Naive thymus-derived CD8-positive, alpha-beta T cell (primary cell): ENCODE results near the gene DUS2. TPM values are rescaled to one million over a fixed set of nuclear protein-coding genes. Genes with fewer than 3 reads are reported as not detected.
"Not testable (repeated sequence)": the region's sequence is repeated elsewhere in the genome, so short reads cannot be mapped to it uniquely, and the experiment has no call there.

Experiments used
- ATAC-seq, 2 donors: fragments of 150-1000 bp; cut with Tn5 transposase in 1 of 2; sonication (Bioruptor Pico), chemical (Tn5 transposase) in 1 of 2; 1 replicate in 1 of 2; 2 replicates in 1 of 2; pipeline ENCODE4 v1.10.0; 2021; ENCODE audit warnings: mild to moderate bottlenecking in 2 of 2, moderate library complexity in 2 of 2
- POLR2A ChIA-PET: fragments of 350-600 bp; sonication (Branson Sonifier 250); formaldehyde crosslinking; loops from one replicate; lab custom pipeline; 2021; ENCODE audit warnings: antibody characterized with exemption; lab: Charles Lee
- DNase-seq, 10 donors: peaks; one replicate each; pipeline versions ENCODE4 v3.0.0 to v3.0.0-alpha.2; 2020 to 2022
- H3K27ac Mint-ChIP-seq, 10 donors: one replicate each; pipeline ENCODE4 v1.8.0; 2020 to 2022; ENCODE audit warnings: mild to moderate bottlenecking in 10 of 10, mixed read lengths in 10 of 10, moderate library complexity in 4 of 10, inconsistent platforms in 1 of 10
- H3K27me3 Mint-ChIP-seq, 5 donors: one replicate each; pipeline ENCODE4 v1.8.0; 2021 to 2022; ENCODE audit warnings: mixed read lengths in 5 of 5
- H3K36me3 Mint-ChIP-seq, 3 donors: one replicate each; pipeline ENCODE4 v1.8.0; 2020 to 2022; ENCODE audit warnings: mixed read lengths in 3 of 3, mild to moderate bottlenecking in 2 of 3, inconsistent platforms in 1 of 3
- H3K4me1 Mint-ChIP-seq, 4 donors: one replicate each; pipeline ENCODE4 v1.8.0; 2021 to 2022; ENCODE audit warnings: mixed read lengths in 4 of 4
- H3K4me3 Mint-ChIP-seq, 10 donors: one replicate each; pipeline ENCODE4 v1.8.0; 2020 to 2022; ENCODE audit warnings: mild to moderate bottlenecking in 10 of 10, mixed read lengths in 10 of 10, moderate library complexity in 6 of 10, inconsistent platforms in 1 of 10
- H3K9me3 Mint-ChIP-seq, 9 donors: one replicate each; pipeline ENCODE4 v1.8.0; 2020 to 2022; ENCODE audit warnings: mixed read lengths in 9 of 9, mild to moderate bottlenecking in 3 of 9, inconsistent platforms in 1 of 9, moderate library complexity in 1 of 9
- polyA plus RNA-seq, 3 donors: library from polyadenylated mRNA; unstranded; fragments of 300-500 nt; fragmentation: Illumina TruSeq; gene quantifications; one replicate each; pipeline ENCODE4 v1.2.3, GENCODE V29; 2021
- total RNA-seq, 8 experiments: library from RNA in 2 of 8; stranded (reverse) in 2 of 8; gene quantifications; one replicate each; pipeline ENCODE4 v1.2.3 and lab custom pipeline; 2021 to 2026

The DUS2 gene
- total and polyA plus RNA-seq, 5 experiments from 2014 or later: 6.4 to 21.1 (median 13.1) TPM

GRCh38 chr16:68115851-68116250 is 92.8 kb downstream of the DUS2 start:
- H3K4me1 Mint-ChIP-seq: peaks cover 42 to 96% (median 86%) of the 10 kb centered on the region in 4 donors
- no peaks in the 10 kb centered on the region for H3K27me3 Mint-ChIP-seq
- POLR2A ChIA-PET: no interaction called here
- ATAC-seq: no peak
- H3K9me3 Mint-ChIP-seq: peaks cover 0 to 14% (median 4%) of the 10 kb centered on the region in 9 donors
- peak overlapping the region in 5 of 10 donors; percentile 34 to 60 (median 55) for H3K27ac Mint-ChIP-seq
- no peak for DNase-seq
- H3K4me3 Mint-ChIP-seq: peak overlapping the region in 7 of 10 donors; percentile 11 to 70 (median 37)
- peaks cover 7 to 29% (median 14%) of the 10 kb centered on the region in 3 donors for H3K36me3 Mint-ChIP-seq

DNA sequence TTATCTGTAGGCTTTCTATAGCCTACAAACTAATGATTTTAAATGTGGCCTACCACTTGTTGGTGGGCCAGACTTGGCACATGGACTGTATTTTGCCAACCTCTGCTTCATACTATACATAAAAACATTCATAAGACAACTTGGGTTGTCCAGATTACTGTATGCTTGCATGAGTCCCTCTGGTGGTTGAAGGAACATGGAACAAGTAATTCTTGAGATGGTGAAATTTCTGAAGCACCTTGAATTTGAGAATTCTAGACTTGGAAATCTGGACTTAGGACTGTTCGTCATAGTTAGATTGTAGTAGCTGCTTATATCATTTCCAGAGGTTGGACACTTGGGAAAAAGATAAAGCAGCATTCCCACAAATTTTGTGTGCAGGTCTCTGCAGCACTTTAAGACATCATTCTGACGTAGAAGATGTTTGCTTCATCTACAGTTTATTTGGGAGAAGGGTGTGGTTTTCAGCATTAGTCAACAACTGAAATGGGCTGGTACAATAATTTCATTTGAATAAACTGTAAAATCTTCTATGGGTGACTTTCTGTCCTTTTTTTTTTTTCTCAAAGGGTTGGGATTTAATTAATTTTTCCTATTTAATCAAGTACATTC is 93.3 kb downstream of the DUS2 start:
- POLR2A ChIA-PET: interaction anchor here (0.8 kb wide), 1 partner anchor 31 kb away, joined by 4 read pairs; the partner anchor contains the start of gene NFATC3
- DNase-seq (peak in 3 of 10 donors; percentile 5 to 39 (median 31)), ATAC-seq (peak; percentile 62 to 72)
- peak overlapping the region; percentile 16 to 88 (median 64) for H3K27ac Mint-ChIP-seq
- H3K4me3 Mint-ChIP-seq: peak overlapping the region in 9 of 10 donors; percentile 12 to 57 (median 41)
- no peaks in the 10 kb centered on the region for H3K27me3 Mint-ChIP-seq
- H3K9me3 Mint-ChIP-seq: peaks cover 0 to 9% (median 2%) of the 10 kb centered on the region in 9 donors
- peaks cover 40 to 96% (median 83%) of the 10 kb centered on the region in 4 donors for H3K4me1 Mint-ChIP-seq
- peaks cover 2 to 24% (median 9%) of the 10 kb centered on the region in 3 donors for H3K36me3 Mint-ChIP-seq

DNA sequence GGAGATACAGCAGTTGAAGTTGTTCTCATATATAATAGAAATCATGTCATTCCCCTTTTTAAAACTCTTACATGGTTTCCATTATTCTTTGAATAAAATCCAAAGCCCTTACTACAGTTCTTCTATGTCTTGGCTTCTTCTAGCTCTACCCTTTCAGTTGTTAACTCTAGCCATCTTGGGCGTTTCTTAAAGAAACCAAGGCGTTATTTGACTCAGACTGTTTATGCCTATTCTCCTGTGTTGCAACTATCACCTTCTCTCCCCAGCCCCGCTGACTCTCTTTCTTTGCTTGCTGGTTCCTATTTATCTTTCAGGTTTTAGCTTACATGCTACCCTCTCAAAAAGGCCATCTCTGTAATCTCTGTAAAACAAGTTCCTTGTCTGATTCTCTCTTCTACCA is 94.8 kb downstream of the DUS2 start:
- Mint-ChIP-seq H3K4me1 (peaks cover 41 to 99% (median 85%) of the 10 kb centered on the region in 4 donors), H3K27me3 (no peaks in the 10 kb centered on the region), H3K9me3 (peaks cover 0 to 1% (median 0%) of the 10 kb centered on the region in 9 donors), H3K27ac (peak overlapping the region in 9 of 10 donors; percentile 16 to 92 (median 78)), H3K4me3 (peak overlapping the region in 8 of 10 donors; percentile 3 to 53 (median 44)), H3K36me3 (peaks cover 0 to 30% (median under 1%) of the 10 kb centered on the region in 3 donors)
- POLR2A ChIA-PET: interaction anchor here (1.6 kb wide), 1 partner anchor 14 kb away, joined by 3 read pairs; no protein-coding TSS in a partner anchor
- DNase-seq (no peak), ATAC-seq (no peak)

DNA sequence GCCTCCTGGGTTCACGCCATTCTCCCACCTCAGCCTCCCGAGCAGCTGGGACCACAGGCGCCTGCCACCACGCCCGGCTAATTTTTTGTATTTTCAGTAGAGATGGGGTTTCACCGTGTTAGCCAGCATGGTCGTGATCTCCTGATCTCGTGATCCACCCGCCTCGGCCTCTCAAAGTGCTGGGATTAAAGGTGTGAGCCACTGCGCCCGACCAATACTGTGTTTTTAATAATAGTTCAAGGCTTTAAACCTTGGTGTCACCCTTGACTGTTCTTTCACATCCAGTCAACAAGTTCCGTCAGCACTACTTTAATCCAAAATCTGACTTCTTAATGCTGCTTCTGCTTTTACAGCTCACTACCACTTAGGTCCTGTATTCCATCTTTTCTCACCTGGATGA is 95.9 kb downstream of the DUS2 start:
- POLR2A ChIA-PET: interaction anchor here (0.8 to 1.7 kb wide), 3 partner anchors 12 to 33 kb away, joined by 3 to 6 read pairs (median 3); no protein-coding TSS in a partner anchor
- not testable (repeated sequence) for ATAC-seq, H3K27me3 Mint-ChIP-seq, H3K9me3 Mint-ChIP-seq, DNase-seq
- H3K4me1 Mint-ChIP-seq: peaks cover 37 to 93% (median 79%) of the 10 kb centered on the region in 4 donors
- peaks cover 0 to 30% (median 0%) of the 10 kb centered on the region in 3 donors for H3K36me3 Mint-ChIP-seq
- H3K27ac Mint-ChIP-seq: peak overlapping the region; percentile 16 to 92 (median 80)
- H3K4me3 Mint-ChIP-seq: peak overlapping the region in 8 of 10 donors; percentile 6 to 68 (median 47)

DNA sequence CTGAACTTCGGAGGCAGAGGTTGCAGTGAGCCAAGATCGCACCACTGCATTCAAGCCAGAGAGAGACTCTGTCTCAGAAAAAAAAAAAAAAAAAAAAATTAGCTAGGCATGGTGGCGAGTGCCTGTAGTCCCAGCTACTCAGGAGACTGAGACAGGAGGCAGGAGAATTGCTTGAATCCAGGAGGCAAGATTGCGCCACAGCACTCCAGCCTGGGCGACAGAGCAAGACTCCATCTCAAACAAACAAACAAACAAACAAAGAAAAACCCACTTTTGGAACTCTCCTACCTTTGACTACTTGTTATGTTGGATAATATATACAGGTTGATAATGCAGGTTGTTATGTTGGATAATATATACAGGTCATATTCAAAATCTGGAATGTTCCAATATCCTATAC is 97.4 kb downstream of the DUS2 start:
- Mint-ChIP-seq H3K27ac (peak overlapping the region; percentile 16 to 92 (median 76)), H3K4me1 (peaks cover 37 to 86% (median 72%) of the 10 kb centered on the region in 4 donors), H3K36me3 (peaks cover 0 to 39% (median 0%) of the 10 kb centered on the region in 3 donors), H3K4me3 (peak overlapping the region; percentile 16 to 80 (median 55))
- ATAC-seq, H3K27me3 Mint-ChIP-seq, DNase-seq, H3K9me3 Mint-ChIP-seq: not testable (repeated sequence)
- POLR2A ChIA-PET: interaction anchor here (0.6 to 1.7 kb wide), 5 partner anchors 11 to 278 kb away, joined by 3 to 6 read pairs (median 3); no protein-coding TSS in a partner anchor

- no peak for DNase-seq
- no peaks in the 10 kb centered on the region for H3K9me3 Mint-ChIP-seq
- H3K4me1 Mint-ChIP-seq: peaks cover 21 to 75% (median 62%) of the 10 kb centered on the region in 4 donors
- POLR2A ChIA-PET: no interaction called here
- no peak overlapping the region for H3K4me3 Mint-ChIP-seq
- peaks cover 0 to 56% (median 3%) of the 10 kb centered on the region in 3 donors for H3K36me3 Mint-ChIP-seq
- peak overlapping the region; percentile 37 to 75 (median 59) for H3K27ac Mint-ChIP-seq
- ATAC-seq: no peak
- no peaks in the 10 kb centered on the region for H3K27me3 Mint-ChIP-seq
Observed at GRCh38 chr16:68126395-68126794, 103.3 kb downstream of the DUS2 start.

- POLR2A ChIA-PET: no interaction called here
Observed at GRCh38 chr16:68128577-68129305, 105.7 kb downstream of the DUS2 start.

More at GRCh38 chr16:68128577-68129305, 105.7 kb downstream of the DUS2 start:
- Mint-ChIP-seq H3K4me1 (peaks cover 19 to 78% (median 64%) of the 10 kb centered on the region in 4 donors), H3K27me3 (no peaks in the 10 kb centered on the region), H3K4me3 (peak overlapping the region in 2 of 10 donors; percentile 37 to 51), H3K27ac (peak overlapping the region; percentile 81 to 90 (median 86)), H3K36me3 (peaks cover 0 to 57% (median 5%) of the 10 kb centered on the region in 3 donors), H3K9me3 (no peaks in the 10 kb centered on the region)
- ATAC-seq (no peak), DNase-seq (no peak)

Other genes starting within 250 kb of the DUS2 start
- gene RANBP10, start 216.7 kb upstream of the DUS2 start, total RNA-seq: 10 to 100 TPM; 18.5 to 23.6 TPM
- gene RANBP10, start 216.7 kb upstream of the DUS2 start, polyA plus RNA-seq: 10 to 100 TPM in 1 of 3 donors, 1 to 10 TPM in 2; 5.8 to 13.8 (median 6.3) TPM
- 1 to 10 TPM; 1.0 to 1.2 TPM for gene TSNAXIP1, start 216.4 kb upstream of the DUS2 start, total RNA-seq
- gene TSNAXIP1, start 216.4 kb upstream of the DUS2 start, polyA plus RNA-seq: under 1 TPM in 1 of 3 donors, not detected in 2; 0.14 TPM
- 10 to 100 TPM; 63.8 to 63.9 TPM for gene THAP11, start 181.0 kb upstream of the DUS2 start, total RNA-seq
- gene THAP11, start 181.0 kb upstream of the DUS2 start, polyA plus RNA-seq: 100 to 1,000 TPM; 132 to 158 (median 143) TPM
- 10 to 100 TPM; 37.0 to 40.6 TPM for gene NUTF2, start 176.4 kb upstream of the DUS2 start, total RNA-seq
- 100 to 1,000 TPM; 109 to 124 (median 114) TPM for gene NUTF2, start 176.4 kb upstream of the DUS2 start, polyA plus RNA-seq
- 100 to 1,000 TPM; 108 to 117 TPM for gene CENPT, start 175.6 kb upstream of the DUS2 start, total RNA-seq
- gene CENPT, start 175.6 kb upstream of the DUS2 start, polyA plus RNA-seq: 10 to 100 TPM; 11.8 to 17.8 (median 13.1) TPM
- 100 to 1,000 TPM; 123 to 136 TPM for gene EDC4, start 150.2 kb upstream of the DUS2 start, total RNA-seq
- 10 to 100 TPM; 22.7 to 44.0 (median 40.8) TPM for gene EDC4, start 150.2 kb upstream of the DUS2 start, polyA plus RNA-seq
- 1 to 10 TPM; 2.6 to 5.3 TPM for gene NRN1L, start 138.4 kb upstream of the DUS2 start, total RNA-seq
- not detected for gene NRN1L, start 138.4 kb upstream of the DUS2 start, polyA plus RNA-seq
- 10 to 100 TPM; 26.6 to 28.6 TPM for gene PSKH1, start 130.0 kb upstream of the DUS2 start, total RNA-seq
- gene PSKH1, start 130.0 kb upstream of the DUS2 start, polyA plus RNA-seq: 10 to 100 TPM; 20.8 to 34.5 (median 22.2) TPM
- gene CTRL, start 91.4 kb upstream of the DUS2 start, total RNA-seq: 10 to 100 TPM; 10.5 to 12.6 TPM
- gene CTRL, start 91.4 kb upstream of the DUS2 start, polyA plus RNA-seq: 1 to 10 TPM; 2.2 to 2.8 (median 2.8) TPM
- gene PSMB10, start 86.4 kb upstream of the DUS2 start, total RNA-seq: 100 to 1,000 TPM; 127 to 138 TPM
- 100 to 1,000 TPM; 450 to 514 (median 493) TPM for gene PSMB10, start 86.4 kb upstream of the DUS2 start, polyA plus RNA-seq
- gene LCAT, start 79.2 kb upstream of the DUS2 start, total RNA-seq: 10 to 100 TPM; 14.1 to 14.7 TPM
- gene LCAT, start 79.2 kb upstream of the DUS2 start, polyA plus RNA-seq: under 1 TPM; 0.52 to 0.84 (median 0.80) TPM
- gene SLC12A4, start 54.6 kb upstream of the DUS2 start, total RNA-seq: 10 to 100 TPM; 35.8 to 36.4 TPM
- gene SLC12A4, start 54.6 kb upstream of the DUS2 start, polyA plus RNA-seq: 1 to 10 TPM; 3.0 to 5.6 (median 5.2) TPM
- 1 to 10 TPM; 2.9 to 3.1 TPM for gene DPEP3, start 42.8 kb upstream of the DUS2 start, total RNA-seq
- gene DPEP3, start 42.8 kb upstream of the DUS2 start, polyA plus RNA-seq: 1 to 10 TPM in 2 of 3 donors, under 1 TPM in 1; 0.50 to 1.5 (median 1.1) TPM
- gene DPEP2, start 23.8 kb upstream of the DUS2 start, total RNA-seq: 100 to 1,000 TPM; 151 to 157 TPM
- gene DPEP2, start 23.8 kb upstream of the DUS2 start, polyA plus RNA-seq: 10 to 100 TPM; 29.0 to 47.9 (median 40.4) TPM
- not detected for gene DPEP2NB, start 7.4 kb upstream of the DUS2 start, total RNA-seq
- gene DPEP2NB, start 7.4 kb upstream of the DUS2 start, polyA plus RNA-seq: not detected
- gene DDX28, start 52 bp upstream of the DUS2 start, total RNA-seq: 10 to 100 TPM; 25.0 to 26.2 TPM
- gene DDX28, start 52 bp upstream of the DUS2 start, polyA plus RNA-seq: 10 to 100 TPM; 49.7 to 60.6 (median 53.9) TPM
- gene NFATC3, start 62.1 kb downstream of the DUS2 start, total RNA-seq: 100 to 1,000 TPM; 156 to 162 TPM
- 100 to 1,000 TPM in 1 of 3 donors, 10 to 100 TPM in 2; 85.2 to 102 (median 86.6) TPM for gene NFATC3, start 62.1 kb downstream of the DUS2 start, polyA plus RNA-seq
- under 1 TPM; 0.22 to 0.36 TPM for gene ESRP2, start 212.8 kb downstream of the DUS2 start, total RNA-seq
- gene ESRP2, start 212.8 kb downstream of the DUS2 start, polyA plus RNA-seq: under 1 TPM in 1 of 3 donors, not detected in 2; 0.64 TPM
- gene PLA2G15, start 222.1 kb downstream of the DUS2 start, total RNA-seq: 1 to 10 TPM; 6.3 to 8.0 TPM
- 1 to 10 TPM; 2.4 to 9.6 (median 4.6) TPM for gene PLA2G15, start 222.1 kb downstream of the DUS2 start, polyA plus RNA-seq
- 100 to 1,000 TPM; 211 to 228 TPM for gene SLC7A6, start 241.2 kb downstream of the DUS2 start, total RNA-seq
- 10 to 100 TPM; 14.3 to 20.2 (median 19.2) TPM for gene SLC7A6, start 241.2 kb downstream of the DUS2 start, polyA plus RNA-seq